ENCODE data around the gene ANKRD34A.

Gene ANKRD34A

DNA sequence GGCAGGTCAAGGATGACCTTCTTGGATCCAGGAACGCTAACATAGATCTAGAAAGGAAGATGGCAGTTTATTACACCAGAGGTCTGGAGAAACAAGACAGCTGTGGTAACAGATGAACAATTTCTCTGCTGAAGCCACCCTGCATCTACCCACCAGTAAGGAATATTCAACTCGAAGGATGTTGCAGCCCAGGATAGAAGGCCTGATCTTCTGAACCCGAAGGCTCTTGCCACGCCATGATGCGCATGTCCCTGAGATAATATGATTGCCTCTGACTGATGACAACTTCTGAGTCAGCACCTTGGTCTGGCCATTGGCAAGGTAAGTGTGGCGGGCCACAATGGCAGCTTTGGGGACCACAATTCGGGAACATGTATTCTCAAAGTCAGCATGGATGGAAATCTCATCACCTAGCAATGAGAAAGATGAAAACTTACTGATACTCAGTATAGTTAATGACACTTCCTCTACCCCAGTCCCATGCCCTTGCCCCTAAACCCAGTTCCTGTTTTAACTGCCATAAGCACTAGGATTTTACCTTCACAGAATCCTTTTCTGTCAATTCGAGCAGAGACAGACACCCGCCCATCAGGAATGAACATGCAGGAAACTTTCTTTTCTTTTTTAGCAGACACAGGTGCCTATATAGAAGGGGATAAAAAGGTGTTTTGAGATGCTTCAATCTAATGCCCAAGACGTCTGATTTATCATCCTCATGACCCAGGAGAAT lies 30.2 kb upstream of the ANKRD34A start:
- no peak for TF ChIP-seq EZH2 (optimal IDR thresholded peaks at IDR 0.05; ENCODE audit: low read depth, low read length)
- TF ChIP-seq, protein P1, sequence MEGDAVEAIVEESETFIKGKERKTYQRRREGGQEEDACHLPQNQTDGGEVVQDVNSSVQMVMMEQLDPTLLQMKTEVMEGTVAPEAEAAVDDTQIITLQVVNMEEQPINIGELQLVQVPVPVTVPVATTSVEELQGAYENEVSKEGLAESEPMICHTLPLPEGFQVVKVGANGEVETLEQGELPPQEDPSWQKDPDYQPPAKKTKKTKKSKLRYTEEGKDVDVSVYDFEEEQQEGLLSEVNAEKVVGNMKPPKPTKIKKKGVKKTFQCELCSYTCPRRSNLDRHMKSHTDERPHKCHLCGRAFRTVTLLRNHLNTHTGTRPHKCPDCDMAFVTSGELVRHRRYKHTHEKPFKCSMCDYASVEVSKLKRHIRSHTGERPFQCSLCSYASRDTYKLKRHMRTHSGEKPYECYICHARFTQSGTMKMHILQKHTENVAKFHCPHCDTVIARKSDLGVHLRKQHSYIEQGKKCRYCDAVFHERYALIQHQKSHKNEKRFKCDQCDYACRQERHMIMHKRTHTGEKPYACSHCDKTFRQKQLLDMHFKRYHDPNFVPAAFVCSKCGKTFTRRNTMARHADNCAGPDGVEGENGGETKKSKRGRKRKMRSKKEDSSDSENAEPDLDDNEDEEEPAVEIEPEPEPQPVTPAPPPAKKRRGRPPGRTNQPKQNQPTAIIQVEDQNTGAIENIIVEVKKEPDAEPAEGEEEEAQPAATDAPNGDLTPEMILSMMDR (IDR thresholded peaks at IDR 0.05; ENCODE audit: low read length), result no peak
- TF ChIP-seq EZH2phosphoT487 (IDR thresholded peaks at IDR 0.05; ENCODE audit: low read length), result no peak
- H3K27me3 ChIP-seq (replicated peaks; ENCODE audit: insufficient read depth, low read length), result no peaks in the 10 kb centered on the region
- peak overlapping the region; percentile 89; the same call in 1 of the 2 replicates for H3K27ac ChIP-seq (ENCODE audit: low read length)
- no peaks in the 10 kb centered on the region for H3K9me3 ChIP-seq (replicated peaks; ENCODE audit: insufficient read depth, low read length)
- no peaks in the 10 kb centered on the region for H3K9me2 ChIP-seq (replicated peaks; ENCODE audit: insufficient read depth, low read length)
- DNase-seq, result peak; percentile 14
- peak overlapping the region; percentile 89 for H3K4me2 ChIP-seq (ENCODE audit: low read depth, low read length)
- H3K36me3 ChIP-seq (replicated peaks; ENCODE audit: insufficient read depth, low read length), result peaks cover 26% of the 10 kb centered on the region
- H3K9ac ChIP-seq (ENCODE audit: low read length), result peak overlapping the region; percentile 79; the same call in 1 of the 2 replicates
- peaks cover 49% of the 10 kb centered on the region for H3K79me2 ChIP-seq (ENCODE audit: low read length)
- peaks cover 18% of the 10 kb centered on the region; the same call in 1 of the 2 replicates for H4K20me1 ChIP-seq (ENCODE audit: insufficient read depth, low read length)
- peak overlapping the region; percentile 85 for H3K4me3 ChIP-seq (ENCODE audit: low read length)
- peaks cover 92% of the 10 kb centered on the region for H3F3A ChIP-seq (ENCODE audit: insufficient read depth, low read length)
- no peak overlapping the region for H2AFZ ChIP-seq (ENCODE audit: low read length)
- H3K4me1 ChIP-seq (ENCODE audit: low read length), result peaks cover 43% of the 10 kb centered on the region

DNA sequence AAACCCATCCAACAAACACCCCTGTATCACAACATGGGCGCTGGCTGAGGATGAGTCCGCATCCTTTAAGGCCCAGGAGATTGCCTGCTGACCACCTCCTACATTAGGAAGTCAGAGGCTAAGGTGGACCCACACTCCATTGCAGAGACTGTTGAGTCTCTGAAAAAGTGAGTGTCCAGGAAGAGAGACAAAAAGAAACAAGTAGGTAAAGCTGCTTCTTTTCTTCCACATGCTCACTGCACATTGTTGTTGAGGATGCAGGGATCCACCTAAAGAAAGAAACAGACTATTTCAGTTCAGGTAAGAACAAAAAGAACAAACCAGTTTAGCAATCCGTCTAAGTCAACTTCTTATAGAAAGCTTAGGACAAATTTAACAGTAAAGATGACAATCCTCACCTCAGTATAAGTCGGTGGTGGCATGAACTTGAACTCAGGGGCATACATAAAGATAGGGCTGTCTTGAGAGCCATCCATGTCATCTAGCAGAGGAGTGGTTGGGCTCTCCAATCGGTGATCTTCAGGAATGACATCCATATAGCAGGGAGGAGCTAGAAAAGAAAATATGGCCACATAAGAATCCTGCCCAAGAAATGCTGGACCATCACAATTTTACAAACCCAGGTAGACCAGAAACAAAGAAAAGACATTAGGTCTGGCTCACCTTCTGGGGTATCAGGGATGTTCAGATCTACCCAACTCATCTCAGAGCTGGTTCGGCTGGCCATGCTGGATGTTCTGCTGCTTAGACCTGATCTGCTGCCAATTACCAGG lies 29.4 kb upstream of the ANKRD34A start:
- Histone ChIP-seq H3K9me3 (replicated peaks; ENCODE audit: insufficient read depth, low read length) (no peaks in the 10 kb centered on the region), H3K27me3 (replicated peaks; ENCODE audit: insufficient read depth, low read length) (no peaks in the 10 kb centered on the region), H3K79me2 (ENCODE audit: low read length) (peaks cover 49% of the 10 kb centered on the region), H2AFZ (ENCODE audit: low read length) (no peak overlapping the region), H3K4me2 (ENCODE audit: low read depth, low read length) (peak overlapping the region; percentile 89), H3K4me1 (ENCODE audit: low read length) (peaks cover 36% of the 10 kb centered on the region), H3K36me3 (replicated peaks; ENCODE audit: insufficient read depth, low read length) (peaks cover 26% of the 10 kb centered on the region), H3K9me2 (replicated peaks; ENCODE audit: insufficient read depth, low read length) (no peaks in the 10 kb centered on the region), H3F3A (ENCODE audit: insufficient read depth, low read length) (peaks cover 85% of the 10 kb centered on the region), H3K4me3 (ENCODE audit: low read length) (peak overlapping the region; percentile 85), H4K20me1 (ENCODE audit: insufficient read depth, low read length) (peaks cover 18% of the 10 kb centered on the region; the same call in 1 of the 2 replicates), H3K9ac (ENCODE audit: low read length) (peak overlapping the region; percentile 79; the same call in 1 of the 2 replicates), H3K27ac (ENCODE audit: low read length) (no peak overlapping the region; the same call in 1 of the 2 replicates)
- peak; percentile 6 for DNase-seq
- TF ChIP-seq, protein P1 (IDR thresholded peaks at IDR 0.05; ENCODE audit: low read length), result no peak
- TF ChIP-seq EZH2 (optimal IDR thresholded peaks at IDR 0.05; ENCODE audit: low read depth, low read length) (no peak), EZH2phosphoT487 (IDR thresholded peaks at IDR 0.05; ENCODE audit: low read length) (no peak)

DNA sequence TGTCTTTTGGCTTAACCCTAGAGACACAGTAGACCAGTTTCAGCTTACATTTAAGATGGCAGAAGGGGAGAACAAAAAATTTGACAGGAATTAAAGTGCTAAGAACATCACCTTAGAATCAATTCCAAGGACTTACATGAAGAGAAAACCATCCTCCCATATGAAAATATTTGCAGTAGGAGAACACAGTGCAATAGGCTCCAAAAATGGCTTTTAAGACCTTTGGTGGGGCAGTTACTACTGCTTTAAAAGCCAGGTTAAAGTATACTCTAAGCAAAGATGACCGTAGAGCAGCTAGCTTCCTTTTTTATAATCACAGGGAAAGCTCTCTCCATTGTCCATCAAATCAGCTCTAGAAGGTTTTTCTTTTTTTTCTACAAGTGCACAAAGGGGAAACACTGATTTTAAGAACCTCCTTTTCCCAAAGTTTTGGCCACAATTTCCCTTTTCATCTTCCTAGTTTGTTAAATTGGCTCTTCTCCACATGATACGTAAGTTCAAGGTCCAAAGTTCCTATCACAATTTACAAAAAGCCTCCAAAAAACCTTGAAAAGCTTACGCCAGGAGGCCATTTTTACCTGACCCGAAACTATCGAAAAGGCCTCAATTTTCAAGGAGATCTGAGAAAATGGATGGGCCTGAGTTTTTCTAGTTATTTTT lies 28.7 kb upstream of the ANKRD34A start:
- H2AFZ ChIP-seq (ENCODE audit: low read length), result no peak overlapping the region
- no peaks in the 10 kb centered on the region for H3K27me3 ChIP-seq (replicated peaks; ENCODE audit: insufficient read depth, low read length)
- peaks cover 18% of the 10 kb centered on the region; the same call in 1 of the 2 replicates for H4K20me1 ChIP-seq (ENCODE audit: insufficient read depth, low read length)
- H3K36me3 ChIP-seq (replicated peaks; ENCODE audit: insufficient read depth, low read length), result peaks cover 26% of the 10 kb centered on the region
- H3K27ac ChIP-seq (ENCODE audit: low read length), result peak overlapping the region; percentile 11; the same call in 1 of the 2 replicates
- no peaks in the 10 kb centered on the region for H3K9me2 ChIP-seq (replicated peaks; ENCODE audit: insufficient read depth, low read length)
- peaks cover 42% of the 10 kb centered on the region for H3K79me2 ChIP-seq (ENCODE audit: low read length)
- no peak overlapping the region for H3K9ac ChIP-seq (ENCODE audit: low read length)
- H3F3A ChIP-seq (ENCODE audit: insufficient read depth, low read length), result peaks cover 78% of the 10 kb centered on the region
- H3K4me1 ChIP-seq (ENCODE audit: low read length), result peaks cover 29% of the 10 kb centered on the region
- H3K9me3 ChIP-seq (replicated peaks; ENCODE audit: insufficient read depth, low read length), result no peaks in the 10 kb centered on the region
- TF ChIP-seq EZH2 (optimal IDR thresholded peaks at IDR 0.05; ENCODE audit: low read depth, low read length) (no peak), EZH2phosphoT487 (IDR thresholded peaks at IDR 0.05; ENCODE audit: low read length) (no peak)
- TF ChIP-seq, protein P1 (IDR thresholded peaks at IDR 0.05; ENCODE audit: low read length), result no peak
- peak; percentile 5 for DNase-seq
- peak overlapping the region; percentile 89 for H3K4me2 ChIP-seq (ENCODE audit: low read depth, low read length)
- H3K4me3 ChIP-seq (ENCODE audit: low read length), result peak overlapping the region; percentile 85

Data from MM.1S (cell line).